Ishikawa (cell line): ENCODE results near the gene GSTM2.

Experiments used
- CEBPB ChIP-seq: IDR thresholded peaks from 2 replicates; pipeline ENCODE4 v1.6.1; 2012
- CREB1 ChIP-seq: IDR thresholded peaks from 2 replicates; pipeline ENCODE4 v1.6.1; 2012; ENCODE audit warnings: low read depth
- EGR1 ChIP-seq: IDR thresholded peaks from 2 replicates; pipeline ENCODE4 v1.6.1; 2012
- EP300 ChIP-seq: IDR thresholded peaks from 2 replicates; pipeline ENCODE4 v1.6.1; 2012; ENCODE audit warnings: borderline replicate concordance
- FOXM1 ChIP-seq: IDR thresholded peaks from 2 replicates; pipeline ENCODE4 v1.6.1; 2012; ENCODE audit warnings: low read depth, borderline replicate concordance
- MAX ChIP-seq: IDR thresholded peaks from 2 replicates; pipeline ENCODE4 v1.6.1; 2012
- NFIC ChIP-seq: IDR thresholded peaks from 2 replicates; pipeline ENCODE4 v1.6.1; 2012
- RAD21 ChIP-seq: IDR thresholded peaks from 2 replicates; pipeline ENCODE4 v1.6.1; 2012; ENCODE audit warnings: low read depth
- REST ChIP-seq: IDR thresholded peaks from 2 replicates; pipeline ENCODE4 v1.6.1; 2012; ENCODE audit warnings: low read depth, mild to moderate bottlenecking
- TAF1 ChIP-seq: IDR thresholded peaks from 2 replicates; pipeline ENCODE4 v1.6.1; 2012; ENCODE audit warnings: low read depth, mild to moderate bottlenecking
- TCF12 ChIP-seq: IDR thresholded peaks from 2 replicates; pipeline ENCODE4 v1.6.1; 2012; ENCODE audit warnings: low read depth
- TEAD4 ChIP-seq: IDR thresholded peaks from 2 replicates; pipeline ENCODE4 v1.6.1; 2012
- USF1 ChIP-seq: IDR thresholded peaks from 2 replicates; pipeline ENCODE4 v1.6.1; 2012
- YY1 ChIP-seq: IDR thresholded peaks from 2 replicates; pipeline ENCODE4 v1.6.1; 2012; ENCODE audit warnings: low read depth
- ZBTB7A ChIP-seq: IDR thresholded peaks from 2 replicates; pipeline ENCODE4 v1.6.1; 2012; ENCODE audit warnings: low read depth

The GSTM2 gene

GRCh38 chr1:109668123-109668775 is 392 bp downstream of the GSTM2 start:
- TF ChIP-seq NFIC = no peak
- TF ChIP-seq REST = no peak
- TF ChIP-seq MAX = no peak
- TF ChIP-seq TEAD4 = no peak
- no peak for TF ChIP-seq TAF1

- TF ChIP-seq TEAD4 (no peak), YY1 (no peak), EGR1 (no peak), ZBTB7A (no peak), EP300 (no peak), MAX (no peak), REST (no peak), RAD21 (no peak), TAF1 (no peak), TCF12 (no peak), USF1 (no peak), FOXM1 (no peak)
Measured at GRCh38 chr1:109669246-109669948, 1.5 kb downstream of the GSTM2 start.

- TF ChIP-seq EGR1 (no peak), TAF1 (no peak), REST (no peak), TEAD4 (no peak), YY1 (no peak), ZBTB7A (no peak), USF1 (no peak), EP300 (no peak)
Measured at GRCh38 chr1:109671067-109671466, 3.2 kb downstream of the GSTM2 start.

GRCh38 chr1:109677459-109677858 is 9.6 kb downstream of the GSTM2 start:
- TF ChIP-seq ZBTB7A (no peak), EGR1 (no peak), YY1 (no peak), USF1 (no peak), FOXM1 (no peak), CREB1 (no peak), REST (no peak), MAX (no peak), NFIC (no peak), RAD21 (no peak), TCF12 (no peak), EP300 (no peak), TAF1 (no peak), CEBPB (no peak), TEAD4 (no peak)
